HCT116 (cell line): ENCODE results near the gene ARRB2. TPM values are rescaled to one million over a fixed set of nuclear protein-coding genes. Genes with fewer than 3 reads are reported as not detected.

ENCODE experiments used
- ATAC-seq: fragments of 200-7000 bp; cut with Tn5 transposase; 2 replicates; pipeline ENCODE4 v1.9.1; 2020; ENCODE audit warnings: mild to moderate bottlenecking, moderate library complexity
- BruUV-seq: library from RNA; stranded (reverse); fragments of 400-500 nt; replicated peaks from 2 replicates; lab custom pipeline; 2021; lab: Mats Ljungman, UMichigan
- CTCF ChIA-PET: fragments of 300-600 bp; sonication (Branson Sonifier 250); formaldehyde crosslinking; loops from one replicate; lab custom pipeline; 2021; ENCODE audit warnings: antibody characterized with exemption; lab: Charles Lee
- POLR2A ChIA-PET: fragments of 300-600, 350-600 bp; sonication (Branson Sonifier 250); formaldehyde crosslinking; loops from one replicate; lab custom pipeline; 2021; ENCODE audit warnings: antibody characterized with exemption; lab: Charles Lee
- RAD21 ChIA-PET, 2 experiments: fragments of 300-600 bp; sonication (Branson Sonifier 250); formaldehyde crosslinking; loops; one replicate each; lab custom pipeline; 2023; ENCODE audit warnings: low total read pairs in 2 of 2; ENCODE audit not compliant: uncharacterized antibody in 2 of 2, unreplicated experiment in 2 of 2, low non-redundant PET in 1 of 2; lab: Charles Lee
- DNase-seq: peaks from one replicate; pipeline ENCODE4 v3.0.0-alpha.2; 2010; ENCODE audit warnings: low read depth, low spot score
- H2AFZ ChIP-seq: fragments of 200-600 bp; shearing (Covaris generic), sonication (generic); 2 replicates; pipeline ENCODE4 v1.6.1; 2017; ENCODE audit warnings: low read depth, mixed run types, mixed read lengths, antibody characterized with exemption, low read length; ENCODE audit not compliant: poor library complexity, severe bottlenecking
- H3K27ac ChIP-seq: 2 replicates; pipeline ENCODE4 v1.5.1; 2012; ENCODE audit warnings: low read depth, low read length
- H3K27me3 ChIP-seq: fragments of 200-600 bp; sonication (generic); 2 replicates; pipeline ENCODE4 v1.6.1; 2016; ENCODE audit warnings: mixed run types, low read length, mixed read lengths; ENCODE audit not compliant: insufficient read depth
- H3K36me3 ChIP-seq, 2 experiments: fragments of 200-500 bp in 1 of 2; fragments of 200-600 bp in 1 of 2; sonication (Bioruptor generic) in 1 of 2; sonication (generic) in 1 of 2; 2 replicates each; pipeline versions ENCODE4 v1.5.1 to v1.6.1; 2014 to 2016; ENCODE audit warnings: low read length in 2 of 2, inconsistent platforms in 1 of 2, mixed read lengths in 1 of 2, mixed run types in 1 of 2; ENCODE audit not compliant: insufficient read depth in 2 of 2, control insufficient read depth in 1 of 2
- H3K4me1 ChIP-seq, 2 experiments: fragments of 200-600 bp in 1 of 2; sonication (generic) in 1 of 2; 2 replicates each; pipeline versions ENCODE4 v1.5.1 to v1.6.1; 2012 to 2017; ENCODE audit warnings: low read length in 2 of 2, inconsistent platforms in 1 of 2, mild to moderate bottlenecking in 1 of 2, mixed read lengths in 1 of 2, mixed run types in 1 of 2, moderate library complexity in 1 of 2; ENCODE audit not compliant: insufficient read depth in 2 of 2, control insufficient read depth in 1 of 2
- H3K4me2 ChIP-seq: fragments of 200-600 bp; sonication (generic); 2 replicates; pipeline ENCODE4 v1.6.1; 2017; ENCODE audit warnings: mixed run types, low read length, mixed read lengths
- H3K4me3 ChIP-seq, 2 experiments: fragments of 200-600 bp in 1 of 2; sonication (generic) in 1 of 2; replicated peaks in 1 of 2; 2 replicates each; pipeline ENCODE4 v1.5.1; 2011 to 2016; ENCODE audit warnings: low read length in 2 of 2, control low read depth in 1 of 2, low read depth in 1 of 2, mild to moderate bottlenecking in 1 of 2, mixed read lengths in 1 of 2, mixed run types in 1 of 2
- H3K79me2 ChIP-seq: fragments of 200-600 bp; sonication (generic); 2 replicates; pipeline ENCODE4 v1.6.1; 2017; ENCODE audit warnings: mild to moderate bottlenecking, mixed run types, low read length, moderate library complexity, mixed read lengths; ENCODE audit not compliant: insufficient read depth
- H3K9ac ChIP-seq: fragments of 200-600 bp; sonication (generic); 2 replicates; pipeline ENCODE4 v1.6.1; 2016; ENCODE audit warnings: low read length, mixed read lengths
- H3K9me2 ChIP-seq: fragments of 200-600 bp; sonication (generic), shearing (Covaris generic); 2 replicates; pipeline ENCODE4 v1.6.1; 2017; ENCODE audit warnings: mixed run types, mild to moderate bottlenecking, moderate library complexity; ENCODE audit not compliant: insufficient read depth
- H3K9me3 ChIP-seq, 2 experiments: fragments of 200-500 bp in 1 of 2; fragments of 200-600 bp in 1 of 2; sonication (Bioruptor generic) in 1 of 2; sonication (generic) in 1 of 2; 2 replicates each; pipeline ENCODE4 v1.6.1; 2014 to 2017; ENCODE audit warnings: low read length in 2 of 2, mixed read lengths in 2 of 2, inconsistent platforms in 1 of 2, low read depth in 1 of 2, mild to moderate bottlenecking in 1 of 2, mixed run types in 1 of 2, moderate library complexity in 1 of 2; ENCODE audit not compliant: control insufficient read depth in 1 of 2, insufficient read depth in 1 of 2
- H4K20me1 ChIP-seq: fragments of 200-600 bp; sonication (generic), shearing (Covaris generic); 2 replicates; pipeline ENCODE4 v1.6.1; 2017; ENCODE audit warnings: mixed run types, mild to moderate bottlenecking, moderate library complexity; ENCODE audit not compliant: insufficient read depth
- EZH2phosphoT487 ChIP-seq: fragments of 200-600 bp; IDR thresholded peaks from 2 replicates; pipeline ENCODE4 v1.6.1; 2018; ENCODE audit warnings: antibody characterized with exemption, borderline replicate concordance
- FOSL1 ChIP-seq: IDR thresholded peaks from 2 replicates; pipeline ENCODE4 v1.6.1; 2012; ENCODE audit warnings: low read depth
- TCF7L2 ChIP-seq: IDR thresholded peaks from 2 replicates; pipeline ENCODE4 v1.7.0; 2011; ENCODE audit warnings: borderline replicate concordance, inconsistent platforms; ENCODE audit not compliant: insufficient read depth, insufficient read length; ENCODE audit errors: extremely low read depth
- intact Hi-C: fragments of 100-400 bp; cut with micrococcal nuclease; formaldehyde crosslinking; loops from 2 replicates; pipeline ENCODE4 v1.10.0; 2022
- total RNA-seq: library from RNA; stranded (reverse); gene quantifications from one replicate; pipeline ENCODE4 v1.2.1, GENCODE V29; 2021; ENCODE audit not compliant: unreplicated experiment
- TF ChIP-seq, protein P1 (sequence below): IDR thresholded peaks from 2 replicates; pipeline ENCODE4 v1.6.1; 2011; ENCODE audit warnings: mild to moderate bottlenecking, low read length, moderate library complexity; ENCODE audit not compliant: insufficient replicate concordance; ENCODE audit errors: extremely low read depth
- TF ChIP-seq, protein P2 (sequence below): IDR thresholded peaks from 2 replicates; pipeline ENCODE4 v1.6.1; 2012

Gene ARRB2
- total RNA-seq, 1 experiment from 2014 or later = 70.8 TPM

DNA sequence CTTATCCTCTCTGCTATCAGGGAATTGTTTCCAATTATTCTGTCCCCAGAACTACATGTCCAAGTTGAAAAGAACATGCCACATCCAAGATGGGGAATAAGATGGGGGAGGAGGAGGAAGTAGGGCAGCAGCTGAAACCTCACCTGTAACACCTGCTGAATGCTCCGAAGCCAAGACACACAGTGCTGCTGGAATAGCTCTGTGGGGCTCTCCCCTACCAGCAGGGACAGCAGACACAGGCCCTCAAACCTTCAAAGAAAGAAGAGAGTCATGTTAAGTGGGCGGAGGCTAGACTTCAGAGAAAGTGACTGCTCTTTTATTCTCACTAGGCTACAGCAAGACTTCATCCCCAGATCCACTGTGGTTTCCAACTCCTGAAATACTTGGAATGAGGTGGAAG is 19.7 kb upstream of the ARRB2 start (continued):
- no peak for TF ChIP-seq TCF7L2
- no peak for TF ChIP-seq FOSL1
- TF ChIP-seq, protein P1, sequence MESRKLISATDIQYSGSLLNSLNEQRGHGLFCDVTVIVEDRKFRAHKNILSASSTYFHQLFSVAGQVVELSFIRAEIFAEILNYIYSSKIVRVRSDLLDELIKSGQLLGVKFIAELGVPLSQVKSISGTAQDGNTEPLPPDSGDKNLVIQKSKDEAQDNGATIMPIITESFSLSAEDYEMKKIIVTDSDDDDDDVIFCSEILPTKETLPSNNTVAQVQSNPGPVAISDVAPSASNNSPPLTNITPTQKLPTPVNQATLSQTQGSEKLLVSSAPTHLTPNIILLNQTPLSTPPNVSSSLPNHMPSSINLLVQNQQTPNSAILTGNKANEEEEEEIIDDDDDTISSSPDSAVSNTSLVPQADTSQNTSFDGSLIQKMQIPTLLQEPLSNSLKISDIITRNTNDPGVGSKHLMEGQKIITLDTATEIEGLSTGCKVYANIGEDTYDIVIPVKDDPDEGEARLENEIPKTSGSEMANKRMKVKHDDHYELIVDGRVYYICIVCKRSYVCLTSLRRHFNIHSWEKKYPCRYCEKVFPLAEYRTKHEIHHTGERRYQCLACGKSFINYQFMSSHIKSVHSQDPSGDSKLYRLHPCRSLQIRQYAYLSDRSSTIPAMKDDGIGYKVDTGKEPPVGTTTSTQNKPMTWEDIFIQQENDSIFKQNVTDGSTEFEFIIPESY = no peak
- TF ChIP-seq, protein P2, sequence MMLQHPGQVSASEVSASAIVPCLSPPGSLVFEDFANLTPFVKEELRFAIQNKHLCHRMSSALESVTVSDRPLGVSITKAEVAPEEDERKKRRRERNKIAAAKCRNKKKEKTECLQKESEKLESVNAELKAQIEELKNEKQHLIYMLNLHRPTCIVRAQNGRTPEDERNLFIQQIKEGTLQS = no peak

DNA sequence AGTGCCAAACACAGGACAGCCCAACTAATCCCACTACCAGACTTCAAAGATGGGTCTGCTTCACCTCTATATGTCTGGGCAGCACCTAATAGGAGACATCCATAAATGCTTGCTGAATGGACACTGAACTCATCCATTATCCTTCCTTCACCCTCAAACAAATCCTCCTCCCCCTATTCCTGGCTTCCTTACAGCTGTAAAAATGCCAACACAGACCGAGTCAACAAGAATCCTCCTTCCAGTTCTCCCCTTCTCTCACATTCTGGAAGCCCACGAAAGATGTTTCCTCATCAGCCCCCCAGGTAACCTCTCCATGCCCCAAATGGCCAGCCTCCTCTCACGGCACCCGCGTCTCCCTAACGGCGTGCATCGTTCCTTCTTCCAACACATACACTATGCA is 18.7 kb upstream of the ARRB2 start:
- ATAC-seq = no peak
- H3K9ac ChIP-seq = no peak overlapping the region
- peaks cover 8% of the 10 kb centered on the region; the same call in 1 of the 2 replicates for H4K20me1 ChIP-seq
- no peaks in the 10 kb centered on the region for H3K27me3 ChIP-seq
- peaks cover 97% of the 10 kb centered on the region for H3K79me2 ChIP-seq
- no peaks in the 10 kb centered on the region for H3K9me3 ChIP-seq
- H3K9me2 ChIP-seq = no peaks in the 10 kb centered on the region
- peaks cover 19 to 50% of the 10 kb centered on the region in 2 experiments; a peak in 3 of 4 replicates for H3K36me3 ChIP-seq
- H3K4me2 ChIP-seq = no peak overlapping the region
- intact Hi-C loops = no loop called here
- ChIA-PET CTCF (no interaction called here), POLR2A (no interaction called here), RAD21 (interaction anchor here in 1 of 2 experiments (0.6 kb wide), 1 partner anchor 1118 kb away, joined by 3 read pairs; no protein-coding TSS in a partner anchor)
- no peak overlapping the region for H3K27ac ChIP-seq
- H2AFZ ChIP-seq = no peak overlapping the region
- no peak overlapping the region for H3K4me3 ChIP-seq
- DNase-seq = no peak
- no TSS peak for BruUV-seq
- H3K4me1 ChIP-seq = no peaks in the 10 kb centered on the region
- no peak for TF ChIP-seq EZH2phosphoT487
